GM12864 (cell line): ENCODE measurements around the gene THEMIS.
"Not testable (repeated sequence)": the region's sequence is repeated elsewhere in the genome, so short reads cannot be mapped to it uniquely, and the experiment has no call there.

Experiments used
- DNase-seq: peaks from one replicate; pipeline ENCODE4 v3.0.0-alpha.2; 2011; ENCODE audit warnings: low read depth
- H3K4me3 ChIP-seq: 2 replicates; pipeline ENCODE4 v1.5.1; 2011; ENCODE audit warnings: mild to moderate bottlenecking, low read depth, low read length, control low read depth
- TF ChIP-seq, protein P1 (sequence below): IDR thresholded peaks from 2 replicates; pipeline ENCODE4 v1.5.1; 2011; ENCODE audit warnings: low read depth, mild to moderate bottlenecking, moderate library complexity, low read length, control low read depth, inconsistent platforms; ENCODE audit errors: missing control alignments

Gene THEMIS

DNA sequence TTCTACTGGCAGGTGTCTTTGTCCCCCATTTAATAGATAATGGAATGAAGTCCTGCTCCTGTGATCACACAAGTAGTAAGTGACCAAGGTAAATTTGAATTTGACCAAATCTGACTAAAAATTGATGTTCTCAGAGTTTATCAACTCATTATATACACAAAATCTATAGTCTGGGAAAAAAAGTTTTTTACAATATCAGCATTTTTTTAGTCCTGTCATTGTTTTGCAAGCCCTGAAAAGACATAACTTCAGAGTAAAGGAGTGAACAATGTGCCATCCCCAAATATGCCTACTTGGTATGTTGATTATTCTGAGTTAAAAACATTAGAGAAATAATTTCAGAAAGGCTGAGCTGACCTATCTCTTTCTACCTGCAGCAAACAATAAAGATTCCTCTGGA lies 209.7 kb downstream of the THEMIS start:
- DNase-seq, result no peak
- TF ChIP-seq, protein P1, sequence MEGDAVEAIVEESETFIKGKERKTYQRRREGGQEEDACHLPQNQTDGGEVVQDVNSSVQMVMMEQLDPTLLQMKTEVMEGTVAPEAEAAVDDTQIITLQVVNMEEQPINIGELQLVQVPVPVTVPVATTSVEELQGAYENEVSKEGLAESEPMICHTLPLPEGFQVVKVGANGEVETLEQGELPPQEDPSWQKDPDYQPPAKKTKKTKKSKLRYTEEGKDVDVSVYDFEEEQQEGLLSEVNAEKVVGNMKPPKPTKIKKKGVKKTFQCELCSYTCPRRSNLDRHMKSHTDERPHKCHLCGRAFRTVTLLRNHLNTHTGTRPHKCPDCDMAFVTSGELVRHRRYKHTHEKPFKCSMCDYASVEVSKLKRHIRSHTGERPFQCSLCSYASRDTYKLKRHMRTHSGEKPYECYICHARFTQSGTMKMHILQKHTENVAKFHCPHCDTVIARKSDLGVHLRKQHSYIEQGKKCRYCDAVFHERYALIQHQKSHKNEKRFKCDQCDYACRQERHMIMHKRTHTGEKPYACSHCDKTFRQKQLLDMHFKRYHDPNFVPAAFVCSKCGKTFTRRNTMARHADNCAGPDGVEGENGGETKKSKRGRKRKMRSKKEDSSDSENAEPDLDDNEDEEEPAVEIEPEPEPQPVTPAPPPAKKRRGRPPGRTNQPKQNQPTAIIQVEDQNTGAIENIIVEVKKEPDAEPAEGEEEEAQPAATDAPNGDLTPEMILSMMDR, result no peak
- no peak overlapping the region for H3K4me3 ChIP-seq

DNA sequence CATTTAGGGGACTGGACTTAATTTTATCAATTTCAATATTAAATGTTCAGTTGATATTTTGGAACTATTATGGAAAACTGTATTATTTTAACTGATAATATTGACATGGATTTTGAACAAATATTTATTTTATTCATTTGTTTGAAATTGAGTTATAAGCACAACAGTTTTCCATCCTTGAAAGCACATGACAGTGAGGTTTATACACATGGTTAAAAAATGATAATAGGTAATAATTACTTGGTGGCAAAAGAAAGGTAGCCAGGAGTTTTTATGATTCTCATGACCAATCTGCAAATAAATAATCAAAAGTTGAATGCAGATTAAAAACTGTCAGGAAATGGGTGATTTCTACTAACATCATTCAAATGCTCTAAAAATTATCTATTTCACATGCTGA lies 210.3 kb downstream of the THEMIS start:
- H3K4me3 ChIP-seq, result no peak overlapping the region
- TF ChIP-seq, protein P1, result no peak
- no peak for DNase-seq

DNA sequence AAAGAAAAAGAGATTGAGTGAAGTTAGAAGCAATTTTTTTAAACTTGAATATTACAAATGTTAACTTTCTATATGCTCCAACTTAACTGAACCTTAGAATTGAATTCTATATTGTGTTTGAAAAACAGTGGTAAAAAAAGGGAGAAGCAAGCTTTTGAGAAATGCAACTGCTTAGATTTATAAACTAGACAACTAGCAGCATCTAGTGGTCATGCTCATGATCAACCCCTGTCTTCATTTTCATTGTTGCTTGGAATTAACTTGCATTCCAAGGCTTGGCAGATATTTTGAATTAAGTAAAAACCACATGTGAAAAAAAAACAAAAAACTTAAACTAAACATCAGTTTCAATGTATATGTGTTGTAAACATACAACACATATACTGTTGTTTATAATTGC lies 210.8 kb downstream of the THEMIS start:
- H3K4me3 ChIP-seq, result no peak overlapping the region
- TF ChIP-seq, protein P1, result peak; percentile 28
- DNase-seq, result no peak

DNA sequence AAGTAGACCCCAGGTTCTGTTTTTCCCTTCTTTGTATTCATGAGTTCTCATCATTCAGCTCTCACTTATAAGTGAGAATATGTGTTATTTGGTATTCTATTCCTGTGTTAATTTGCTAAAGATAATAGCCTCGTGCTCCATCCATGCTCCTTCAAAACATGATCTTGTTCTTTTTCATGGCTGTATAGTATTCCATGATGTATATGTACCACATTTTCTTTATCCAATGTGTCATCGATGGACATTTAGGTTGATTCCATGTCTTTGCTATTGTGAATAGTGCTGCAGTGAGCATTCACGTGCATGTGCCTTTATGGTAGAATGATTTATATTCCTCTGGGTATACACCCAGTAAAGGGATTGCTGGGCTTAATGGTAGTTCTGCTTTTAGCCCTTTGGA lies 213.4 kb downstream of the THEMIS start:
- not testable (repeated sequence) for DNase-seq

DNA sequence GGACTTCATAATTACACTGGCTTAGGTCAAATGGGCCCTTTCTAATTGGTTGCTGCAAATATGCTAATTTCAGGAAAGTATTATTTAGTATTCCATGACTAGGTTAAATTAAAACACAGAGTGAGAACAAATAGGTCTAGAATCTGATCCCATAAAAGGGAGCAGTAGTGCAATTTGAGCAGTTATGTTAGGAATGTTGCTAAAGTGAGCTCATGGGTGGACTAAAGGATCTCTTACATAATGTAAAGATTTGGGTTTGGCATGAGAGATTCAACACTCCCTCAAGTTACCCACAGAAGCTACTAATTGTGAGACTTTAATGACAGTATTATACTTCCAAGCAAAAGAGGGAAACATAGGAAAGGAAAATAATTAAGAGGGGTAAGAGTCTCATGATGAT lies 214.8 kb downstream of the THEMIS start:
- TF ChIP-seq, protein P1, result no peak
- DNase-seq, result no peak
- H3K4me3 ChIP-seq, result no peak overlapping the region

More for the DNA sequence above, 213.4 kb downstream of the THEMIS start:
- not testable (repeated sequence) for H3K4me3 ChIP-seq

DNA sequence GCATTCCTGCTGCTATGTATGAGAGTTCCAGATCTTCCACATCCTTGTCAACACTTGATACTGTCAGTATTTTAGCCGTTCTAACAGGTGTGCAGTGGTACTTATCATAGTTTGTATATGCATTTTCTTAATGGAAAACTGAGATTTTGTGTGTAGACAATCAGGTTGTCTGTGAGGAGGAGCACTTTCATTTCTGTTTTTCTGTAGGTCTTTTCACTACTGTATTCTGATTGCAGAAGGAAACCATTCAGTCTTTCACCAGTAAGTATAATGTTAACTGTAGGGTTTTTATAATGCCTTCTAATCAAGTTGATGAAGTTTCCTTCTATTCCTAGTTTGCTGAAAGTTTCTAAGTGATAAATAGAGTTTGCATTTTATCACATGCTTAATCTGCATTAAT lies 216.4 kb downstream of the THEMIS start:
- no peak for DNase-seq
- TF ChIP-seq, protein P1, result no peak

More for the DNA sequence above, 216.4 kb downstream of the THEMIS start:
- H3K4me3 ChIP-seq, result no peak overlapping the region
